ENCODE measurements around the gene EMILIN3.
"Not testable (repeated sequence)": the region's sequence is repeated elsewhere in the genome, so short reads cannot be mapped to it uniquely, and the experiment has no call there.

The EMILIN3 gene

DNA sequence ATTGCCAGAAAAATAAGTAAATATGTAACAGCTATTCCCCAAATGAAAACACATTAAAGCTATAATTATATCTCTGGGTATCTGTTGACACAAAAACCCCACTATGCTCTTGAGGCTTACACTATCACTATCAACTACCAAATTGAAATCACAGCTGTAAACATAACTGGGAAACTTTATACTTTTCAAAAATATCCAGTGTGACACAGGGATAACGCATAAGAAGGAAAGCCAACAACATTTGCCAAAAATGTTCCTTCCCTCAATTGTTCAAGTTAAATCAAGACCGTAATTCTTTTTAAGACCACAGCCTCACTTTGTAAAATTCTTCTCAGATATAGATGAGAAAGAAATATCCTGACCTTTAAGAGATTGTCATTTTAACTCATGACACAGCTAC lies 52.2 kb downstream of the EMILIN3 start:
- no peak for DNase-seq

- DNase-seq, result not testable (repeated sequence)
These were observed 54.6 kb downstream of the EMILIN3 start for GRCh38 chr20:41312009-41312408.

Data from hematopoietic multipotent progenitor cell treated with erythropoietin and hydrocortisone succinate and interleukin-3 and kit ligand, for 8 days (in vitro differentiated cells).